GM18858 (cell line): ENCODE measurements around the gene SLC5A11.
"Not testable (repeated sequence)": the region's sequence is repeated elsewhere in the genome, so short reads cannot be mapped to it uniquely, and the experiment has no call there.

Experiments
- ATAC-seq: cut with Tn5 transposase; IDR thresholded peaks from one replicate; pipeline ENCODE4 v1.9.1; 2021; ENCODE audit not compliant: unreplicated experiment

The SLC5A11 gene

DNA sequence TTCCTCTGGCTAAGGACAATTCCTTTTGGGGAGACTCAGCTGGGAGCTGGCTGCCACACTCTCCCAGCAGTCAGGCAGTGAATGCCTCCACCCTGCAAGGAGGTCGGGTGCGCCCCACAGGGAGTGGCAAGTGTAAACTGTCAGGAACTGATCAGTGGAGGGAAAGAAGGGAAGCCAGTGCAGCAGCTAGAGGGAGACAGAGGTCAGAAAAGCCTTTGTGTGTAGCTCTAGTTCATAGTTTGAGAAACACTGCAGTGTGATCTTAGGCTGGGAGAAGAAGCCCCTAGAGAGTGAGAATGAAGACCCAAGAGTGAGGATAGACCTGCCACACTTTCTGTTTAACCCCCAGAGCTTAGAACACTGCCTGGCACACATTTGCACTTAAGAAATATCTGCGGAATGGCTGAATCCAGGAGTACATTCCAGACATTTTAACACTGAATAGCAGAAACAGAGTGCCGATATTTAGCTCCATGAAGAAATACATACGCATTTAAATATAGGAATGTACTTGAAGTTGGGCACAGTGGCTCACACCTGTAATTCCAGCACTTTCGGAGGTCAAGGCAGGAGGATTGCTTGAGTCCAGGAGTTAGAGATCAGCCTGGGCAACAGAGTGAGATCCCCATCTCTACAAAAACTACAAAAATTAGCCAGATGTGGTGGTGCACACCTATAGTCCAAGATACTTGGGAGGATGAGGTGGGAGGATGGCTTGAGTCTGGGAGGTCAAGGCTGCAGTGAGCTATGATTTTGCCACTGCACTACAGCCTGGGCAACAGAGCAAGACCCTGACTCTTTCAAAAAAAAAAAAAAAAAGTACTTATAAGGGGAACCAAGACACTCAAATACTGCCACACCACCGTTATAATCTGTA lies 11.1 kb upstream of the SLC5A11 start:
- ATAC-seq = no peak

GRCh38 chr16:24836836-24837235 lies 8.9 kb upstream of the SLC5A11 start:
- no peak for ATAC-seq

DNA sequence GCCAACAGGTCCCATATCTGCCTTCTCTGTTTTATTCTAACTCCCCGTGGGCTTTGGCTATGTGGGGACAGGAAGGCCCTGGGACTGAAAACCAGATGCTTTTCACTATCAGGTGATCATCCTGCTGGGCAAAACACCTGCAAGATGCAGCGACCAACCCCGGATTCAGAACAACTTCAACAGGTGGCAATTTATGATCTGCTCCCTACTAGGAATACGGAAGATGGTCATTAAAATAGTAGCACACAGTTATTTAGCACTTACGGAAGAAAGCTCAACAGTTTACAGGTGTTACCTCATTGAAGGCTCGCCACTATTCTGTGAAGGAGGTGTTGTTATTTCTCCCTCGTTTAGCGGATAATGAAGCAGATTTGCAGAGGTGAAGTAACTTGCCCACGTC lies 7.8 kb upstream of the SLC5A11 start:
- ATAC-seq = no peak

GRCh38 chr16:24838554-24839266 lies 7.1 kb upstream of the SLC5A11 start:
- ATAC-seq = no peak

GRCh38 chr16:24839347-24839972 lies 6.3 kb upstream of the SLC5A11 start:
- no peak for ATAC-seq

GRCh38 chr16:24841291-24841690 lies 4.5 kb upstream of the SLC5A11 start:
- no peak for ATAC-seq

- no peak for ATAC-seq
Measured at GRCh38 chr16:24844101-24845030, 1.4 kb upstream of the SLC5A11 start.

DNA sequence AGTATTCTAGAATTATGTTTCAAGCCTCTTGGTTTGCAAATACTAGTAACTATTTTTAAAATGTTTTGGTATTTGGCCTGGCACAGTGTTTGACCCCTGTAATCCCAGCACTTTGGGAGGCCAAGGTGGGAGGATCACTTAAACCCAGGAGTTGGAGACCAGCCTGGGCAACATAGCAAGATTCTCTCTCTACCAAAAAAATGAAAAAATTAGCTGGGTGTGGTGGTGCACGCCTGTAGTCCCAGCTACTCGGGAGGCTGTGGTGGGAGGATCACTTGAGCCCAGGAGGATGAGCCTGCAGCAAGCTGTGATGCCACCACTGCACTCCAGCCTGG lies 765 bp upstream of the SLC5A11 start:
- ATAC-seq = not testable (repeated sequence)

GRCh38 chr16:24846548-24847357 lies 990 bp downstream of the SLC5A11 start:
- ATAC-seq = no peak

DNA sequence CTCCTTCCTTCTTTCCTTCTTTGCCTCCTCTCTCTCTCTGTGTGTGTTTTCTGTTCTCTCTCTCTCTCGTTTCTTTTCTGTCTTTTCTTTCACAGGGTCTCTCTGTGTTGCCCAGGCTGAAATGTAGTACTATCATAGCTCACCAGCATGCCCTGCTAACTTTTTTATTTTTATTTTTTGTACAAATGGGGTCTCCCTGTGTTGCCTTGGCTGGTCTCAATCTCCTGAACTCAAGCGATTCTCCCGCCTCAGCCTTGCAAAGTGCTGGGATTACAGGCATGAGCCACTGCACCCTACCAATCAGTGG lies 1.5 kb downstream of the SLC5A11 start:
- no peak for ATAC-seq

DNA sequence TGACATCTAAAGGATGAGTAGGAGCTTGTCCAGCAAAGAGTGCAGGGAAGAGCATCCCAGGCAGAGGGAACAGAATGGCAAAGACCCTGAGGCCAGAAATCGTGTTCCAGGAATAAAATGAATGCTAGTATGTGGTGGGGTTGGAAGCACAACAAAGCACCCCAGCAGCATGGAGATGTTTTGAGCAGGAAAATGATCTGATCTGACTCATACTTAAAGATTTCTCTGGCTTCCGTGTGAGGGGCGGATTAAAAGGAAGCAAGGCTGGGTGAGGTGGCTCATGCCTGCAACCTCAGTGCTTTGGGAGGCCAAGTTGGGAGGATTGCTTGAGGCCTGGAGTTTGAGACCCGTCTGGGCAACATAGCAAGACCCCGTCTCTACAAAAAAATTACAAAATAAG lies 2.3 kb downstream of the SLC5A11 start:
- ATAC-seq = no peak

- ATAC-seq = no peak
Measured at GRCh38 chr16:24849641-24850040, 3.9 kb downstream of the SLC5A11 start.

GRCh38 chr16:24850289-24850938 lies 4.7 kb downstream of the SLC5A11 start:
- no peak for ATAC-seq

- ATAC-seq = no peak
Measured at GRCh38 chr16:24851700-24852099, 5.9 kb downstream of the SLC5A11 start.

DNA sequence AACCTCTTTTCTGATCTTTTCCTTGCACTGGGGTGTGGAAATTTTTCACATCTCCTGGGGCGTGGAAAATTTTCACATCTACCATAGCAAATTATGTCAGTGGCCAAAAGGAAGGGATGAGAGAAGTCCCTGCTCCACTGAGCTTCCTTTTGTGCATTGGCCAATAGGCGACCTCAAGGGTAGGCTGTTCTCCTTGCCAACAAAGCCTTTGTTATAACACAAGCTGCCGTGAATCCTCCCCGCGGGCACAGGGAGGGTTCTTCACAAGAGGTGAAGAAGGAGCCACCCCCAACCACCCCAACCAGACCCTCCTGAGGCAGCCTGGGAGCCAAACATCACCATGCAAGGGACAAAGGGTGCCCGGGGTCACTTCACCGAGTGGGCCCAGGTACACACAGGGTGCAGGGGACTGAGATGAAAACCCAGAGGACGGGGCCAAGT lies 6.5 kb downstream of the SLC5A11 start:
- no peak for ATAC-seq

DNA sequence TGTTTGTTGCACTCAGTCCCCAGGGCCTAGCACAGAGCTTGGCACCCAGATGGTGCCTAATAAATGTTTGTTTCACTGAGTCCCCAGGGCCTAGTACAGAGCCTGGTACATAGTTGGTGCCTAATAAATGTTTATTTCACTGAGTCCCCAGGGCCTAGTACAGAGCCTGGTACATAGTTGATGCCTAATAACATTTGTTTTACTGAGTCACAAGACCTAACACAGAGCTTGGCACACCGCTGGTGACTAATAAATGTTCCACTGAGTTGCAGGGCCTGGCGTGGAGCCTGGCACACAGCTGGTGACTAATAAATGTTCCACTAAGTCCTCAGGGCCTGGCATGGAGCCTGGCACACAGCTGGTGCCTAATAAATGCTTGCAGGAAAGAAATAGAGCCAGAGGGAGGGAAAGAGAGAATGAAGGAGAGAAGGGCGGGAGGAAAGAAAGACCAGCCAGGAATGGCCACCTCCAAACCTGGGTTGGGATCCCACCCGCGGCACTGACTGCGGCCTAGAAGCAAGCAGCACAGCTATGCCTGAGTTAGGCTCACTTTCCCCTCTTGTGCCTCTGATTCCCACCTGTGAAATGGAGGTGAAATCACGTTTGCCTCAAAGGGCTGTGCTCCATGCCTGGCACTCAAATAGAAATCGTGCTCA lies 7.5 kb downstream of the SLC5A11 start:
- ATAC-seq = no peak

- no peak for ATAC-seq
Measured at GRCh38 chr16:24853830-24854229, 8.1 kb downstream of the SLC5A11 start.

GRCh38 chr16:24854607-24855171 lies 8.9 kb downstream of the SLC5A11 start:
- ATAC-seq = no peak

DNA sequence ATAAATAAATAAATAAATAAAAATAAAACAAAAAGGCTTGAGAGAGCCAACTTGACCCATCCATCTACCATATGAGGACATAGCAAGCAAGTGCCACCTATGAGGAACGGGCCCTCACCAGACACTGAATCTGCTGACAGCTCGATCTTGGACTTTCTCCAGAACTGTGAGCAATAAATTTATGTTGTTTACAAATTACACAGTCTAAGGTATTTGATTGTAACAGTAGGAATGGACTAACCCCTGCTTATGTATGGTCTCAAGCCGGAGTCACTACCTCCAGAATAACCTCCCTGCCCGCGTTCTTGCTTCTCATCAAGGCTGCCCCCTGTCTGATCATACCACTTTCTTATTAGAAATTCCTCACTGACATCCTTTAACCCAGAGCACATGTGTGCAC lies 9.9 kb downstream of the SLC5A11 start:
- ATAC-seq = no peak
